ENCODE measurements around the gene PLXNA4. TPM values are rescaled to one million over a fixed set of nuclear protein-coding genes. Genes with fewer than 3 reads are reported as not detected.

PLXNA4 gene
- total RNA-seq, 1 experiment from 2014 or later = 0.11 TPM

GRCh38 chr7:132176719-132177118 lies 399.6 kb downstream of the PLXNA4 start:
- Histone ChIP-seq H3K27me3 (replicated peaks; ENCODE audit: insufficient read depth, low read depth, low read length, poor library complexity) (peaks cover 5% of the 10 kb centered on the region), H3K4me1 (ENCODE audit: insufficient read depth, low read length, poor library complexity, severe bottlenecking) (no peaks in the 10 kb centered on the region), H3K27ac (ENCODE audit: low read depth, low read length, poor library complexity, severe bottlenecking) (no peak overlapping the region), H3K9me3 (ENCODE audit: low read depth, low read length, poor library complexity, severe bottlenecking) (no peaks in the 10 kb centered on the region), H3K4me3 (ENCODE audit: low read depth, low read length, poor library complexity, severe bottlenecking) (no peak overlapping the region), H3K36me3 (ENCODE audit: insufficient read depth, low read length, poor library complexity, severe bottlenecking) (no peaks in the 10 kb centered on the region)
- BruUV-seq (replicated peaks) = no TSS peak
- CTCF ChIA-PET = no interaction called here
- POLR2A ChIA-PET (ENCODE audit: low non-redundant PET) = no interaction called here
- intact Hi-C loops (cut with micrococcal nuclease; ENCODE audit: unreplicated experiment) = no loop called here
- no peak for DNase-seq (ENCODE audit: low spot score)
- TF ChIP-seq EZH2 (IDR thresholded peaks at IDR 0.05; ENCODE audit: borderline replicate concordance, low read depth, low read length, poor library complexity, severe bottlenecking) = no peak
- TF ChIP-seq, protein P1, sequence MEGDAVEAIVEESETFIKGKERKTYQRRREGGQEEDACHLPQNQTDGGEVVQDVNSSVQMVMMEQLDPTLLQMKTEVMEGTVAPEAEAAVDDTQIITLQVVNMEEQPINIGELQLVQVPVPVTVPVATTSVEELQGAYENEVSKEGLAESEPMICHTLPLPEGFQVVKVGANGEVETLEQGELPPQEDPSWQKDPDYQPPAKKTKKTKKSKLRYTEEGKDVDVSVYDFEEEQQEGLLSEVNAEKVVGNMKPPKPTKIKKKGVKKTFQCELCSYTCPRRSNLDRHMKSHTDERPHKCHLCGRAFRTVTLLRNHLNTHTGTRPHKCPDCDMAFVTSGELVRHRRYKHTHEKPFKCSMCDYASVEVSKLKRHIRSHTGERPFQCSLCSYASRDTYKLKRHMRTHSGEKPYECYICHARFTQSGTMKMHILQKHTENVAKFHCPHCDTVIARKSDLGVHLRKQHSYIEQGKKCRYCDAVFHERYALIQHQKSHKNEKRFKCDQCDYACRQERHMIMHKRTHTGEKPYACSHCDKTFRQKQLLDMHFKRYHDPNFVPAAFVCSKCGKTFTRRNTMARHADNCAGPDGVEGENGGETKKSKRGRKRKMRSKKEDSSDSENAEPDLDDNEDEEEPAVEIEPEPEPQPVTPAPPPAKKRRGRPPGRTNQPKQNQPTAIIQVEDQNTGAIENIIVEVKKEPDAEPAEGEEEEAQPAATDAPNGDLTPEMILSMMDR (conservative IDR thresholded peaks at IDR 0.05; ENCODE audit: low read depth, low read length) = no peak

DNA sequence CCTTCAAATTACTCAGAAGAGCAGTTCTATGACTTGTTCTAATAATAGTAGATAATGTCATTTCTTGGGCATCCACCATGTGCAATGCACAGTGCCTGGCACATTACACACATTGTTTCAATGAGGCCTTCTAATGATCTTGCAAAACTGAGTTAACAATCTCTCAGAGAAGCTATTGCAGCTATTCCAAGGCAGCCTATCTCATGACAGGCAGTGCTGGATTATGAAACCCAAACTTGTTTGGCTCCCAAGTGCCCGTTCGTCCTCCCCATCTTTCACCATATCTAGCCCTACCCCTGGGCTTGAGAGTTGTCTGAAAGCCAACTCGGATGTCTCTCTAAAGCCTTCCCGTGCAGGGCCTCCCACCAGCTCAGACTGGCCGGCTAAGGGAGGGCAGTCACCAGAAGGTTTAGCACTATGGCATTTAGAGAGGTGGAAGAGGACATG lies 405.1 kb downstream of the PLXNA4 start:
- no peaks in the 10 kb centered on the region for H3K9me3 ChIP-seq (ENCODE audit: low read depth, low read length, poor library complexity, severe bottlenecking)
- intact Hi-C loops (cut with micrococcal nuclease; ENCODE audit: unreplicated experiment) = no loop called here
- TF ChIP-seq EZH2 (IDR thresholded peaks at IDR 0.05; ENCODE audit: borderline replicate concordance, low read depth, low read length, poor library complexity, severe bottlenecking) = no peak
- TF ChIP-seq, protein P1 (conservative IDR thresholded peaks at IDR 0.05; ENCODE audit: low read depth, low read length) = no peak
- H3K27me3 ChIP-seq (replicated peaks; ENCODE audit: insufficient read depth, low read depth, low read length, poor library complexity) = peaks cover 32% of the 10 kb centered on the region
- H3K4me3 ChIP-seq (ENCODE audit: low read depth, low read length, poor library complexity, severe bottlenecking) = no peak overlapping the region
- H3K27ac ChIP-seq (ENCODE audit: low read depth, low read length, poor library complexity, severe bottlenecking) = no peak overlapping the region
- POLR2A ChIA-PET (ENCODE audit: low non-redundant PET) = no interaction called here
- no peaks in the 10 kb centered on the region for H3K4me1 ChIP-seq (ENCODE audit: insufficient read depth, low read length, poor library complexity, severe bottlenecking)
- CTCF ChIA-PET = interaction anchor here (0.5 kb wide), 1 partner anchor 1871 kb away, joined by 4 read pairs; no protein-coding TSS in a partner anchor
- no TSS peak for BruUV-seq (replicated peaks)
- no peaks in the 10 kb centered on the region for H3K36me3 ChIP-seq (ENCODE audit: insufficient read depth, low read length, poor library complexity, severe bottlenecking)
- DNase-seq (ENCODE audit: low spot score) = no peak

DNA sequence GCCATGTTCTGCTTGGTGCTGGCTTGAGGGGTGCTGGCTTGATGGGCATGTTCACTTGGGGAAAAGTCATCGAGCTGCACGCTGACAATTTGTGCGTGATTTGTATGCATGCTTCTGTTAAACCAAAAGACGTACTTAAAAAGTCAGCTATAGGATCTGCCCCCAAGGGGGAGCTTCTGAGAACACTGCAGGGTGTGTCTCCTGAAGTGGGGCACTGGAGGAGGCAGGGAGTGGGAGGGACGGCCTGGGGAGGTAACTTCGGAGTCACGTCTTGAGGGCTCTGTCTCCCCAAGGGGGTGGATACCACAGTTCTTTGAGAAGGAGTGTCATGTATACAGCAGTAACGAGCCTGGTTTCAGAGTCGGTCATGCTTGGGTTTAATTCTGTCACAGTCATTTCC lies 406.5 kb downstream of the PLXNA4 start:
- CTCF ChIA-PET = interaction anchor here (0.5 kb wide), 1 partner anchor 1492 kb away, joined by 7 read pairs; no protein-coding TSS in a partner anchor
- H3K36me3 ChIP-seq (ENCODE audit: insufficient read depth, low read length, poor library complexity, severe bottlenecking) = no peaks in the 10 kb centered on the region
- peaks cover 32% of the 10 kb centered on the region for H3K27me3 ChIP-seq (replicated peaks; ENCODE audit: insufficient read depth, low read depth, low read length, poor library complexity)
- peak; percentile 21 for DNase-seq (ENCODE audit: low spot score)
- H3K27ac ChIP-seq (ENCODE audit: low read depth, low read length, poor library complexity, severe bottlenecking) = no peak overlapping the region
- no peak for TF ChIP-seq EZH2 (IDR thresholded peaks at IDR 0.05; ENCODE audit: borderline replicate concordance, low read depth, low read length, poor library complexity, severe bottlenecking)
- TF ChIP-seq, protein P1 (conservative IDR thresholded peaks at IDR 0.05; ENCODE audit: low read depth, low read length) = no peak
- H3K4me1 ChIP-seq (ENCODE audit: insufficient read depth, low read length, poor library complexity, severe bottlenecking) = no peaks in the 10 kb centered on the region
- H3K9me3 ChIP-seq (ENCODE audit: low read depth, low read length, poor library complexity, severe bottlenecking) = no peaks in the 10 kb centered on the region
- H3K4me3 ChIP-seq (ENCODE audit: low read depth, low read length, poor library complexity, severe bottlenecking) = no peak overlapping the region
- POLR2A ChIA-PET (ENCODE audit: low non-redundant PET) = no interaction called here
- intact Hi-C loops (cut with micrococcal nuclease; ENCODE audit: unreplicated experiment) = no loop called here
- BruUV-seq (replicated peaks) = no TSS peak

Data from A673 (cell line).